GM19238 (cell line): ENCODE results near the gene RCOR1.
A peak's percentile ranks its signal among the peaks of the same experiment; 100 is the strongest.
"Not testable (repeated sequence)": the region's sequence is repeated elsewhere in the genome, so short reads cannot be mapped to it uniquely, and the experiment has no call there.

Experiments
- DNase-seq: peaks from one replicate; pipeline ENCODE4 v3.0.0; 2011; ENCODE audit warnings: low spot score; ENCODE audit not compliant: insufficient read length

RCOR1 gene

DNA sequence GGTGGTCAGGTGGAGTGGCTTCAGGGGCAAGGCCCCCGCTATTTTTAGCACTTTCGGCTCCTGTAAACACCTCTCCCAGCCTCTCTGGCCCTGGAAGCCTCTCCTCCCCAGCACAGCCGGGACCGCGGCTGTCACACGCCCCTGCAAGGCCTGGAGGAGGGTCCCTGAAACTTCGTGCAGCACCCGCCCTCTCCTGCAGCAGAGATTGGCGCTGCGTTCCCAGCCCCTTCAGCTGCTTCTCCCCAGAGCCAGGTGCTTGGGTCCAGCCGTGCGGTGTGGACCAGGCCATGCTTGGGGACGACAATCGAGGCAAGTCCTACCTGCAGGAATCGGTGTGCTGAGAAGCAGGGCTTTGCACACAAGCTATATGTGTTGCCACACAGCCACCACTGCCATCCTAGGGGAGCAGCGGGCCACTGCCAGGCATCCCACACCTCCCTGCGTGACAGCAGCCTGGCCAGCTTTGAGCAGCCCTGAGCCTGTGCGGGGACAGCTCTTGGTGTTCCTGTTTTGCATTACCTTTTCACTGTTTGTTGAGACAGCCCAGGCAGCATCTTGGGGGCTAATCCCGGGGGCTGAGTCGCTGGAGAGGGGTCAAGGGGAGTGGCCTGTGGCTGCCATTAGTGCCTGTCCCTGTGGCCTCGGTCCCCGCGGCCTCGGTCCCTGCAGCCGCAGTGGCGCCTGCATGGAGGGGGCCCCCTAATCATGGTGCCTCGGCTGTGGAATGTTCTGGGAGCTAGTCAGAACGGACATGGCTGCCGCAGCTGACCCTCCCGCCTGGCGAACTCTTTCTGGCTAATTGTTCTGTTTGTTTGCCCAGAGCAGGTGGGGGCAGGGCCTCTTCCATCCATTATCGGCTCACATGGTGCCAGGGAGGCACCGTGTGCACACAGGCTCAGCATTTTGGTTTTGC is 157.2 kb downstream of the RCOR1 start:
- DNase-seq, result no peak

DNA sequence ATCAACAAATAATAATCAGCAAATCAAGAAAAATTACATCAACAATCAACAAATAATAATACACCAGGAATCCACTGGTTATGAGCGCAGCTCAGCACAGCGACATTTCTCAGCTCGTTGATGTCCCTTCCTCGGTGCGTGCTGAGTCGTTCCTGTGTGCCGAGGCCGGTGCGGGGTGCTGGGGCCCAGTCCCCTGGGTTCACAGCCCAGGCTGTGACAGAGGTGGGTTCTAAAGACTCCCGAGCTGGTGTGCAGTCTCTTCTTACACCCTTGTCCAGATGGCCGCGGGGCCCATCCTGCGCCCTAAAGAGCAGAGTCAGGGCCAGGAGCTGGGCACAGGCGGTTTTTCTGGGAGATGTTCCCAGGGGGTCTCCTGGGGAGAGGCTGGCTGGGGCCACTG is 157.9 kb downstream of the RCOR1 start:
- DNase-seq, result no peak

DNA sequence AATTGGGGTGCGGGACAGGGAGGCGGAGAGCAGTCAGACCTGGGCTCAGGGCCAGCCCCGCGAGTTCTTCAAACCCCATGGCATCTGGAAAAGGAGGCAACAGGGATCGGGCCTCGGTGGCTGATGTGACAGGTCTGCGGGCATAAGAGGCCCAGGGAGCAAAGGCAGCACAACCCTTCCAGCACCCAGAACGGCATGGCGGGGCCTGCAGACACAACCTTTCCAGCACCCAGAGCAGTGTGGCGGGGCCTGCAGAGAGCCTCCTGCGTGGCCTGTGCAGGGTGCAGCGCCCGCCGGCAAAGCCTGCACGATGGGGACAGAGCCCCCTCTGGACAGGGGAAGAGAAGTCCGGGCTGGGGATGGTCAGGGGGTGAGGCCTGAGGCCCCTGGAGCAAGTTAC is 158.6 kb downstream of the RCOR1 start:
- DNase-seq, result no peak

DNA sequence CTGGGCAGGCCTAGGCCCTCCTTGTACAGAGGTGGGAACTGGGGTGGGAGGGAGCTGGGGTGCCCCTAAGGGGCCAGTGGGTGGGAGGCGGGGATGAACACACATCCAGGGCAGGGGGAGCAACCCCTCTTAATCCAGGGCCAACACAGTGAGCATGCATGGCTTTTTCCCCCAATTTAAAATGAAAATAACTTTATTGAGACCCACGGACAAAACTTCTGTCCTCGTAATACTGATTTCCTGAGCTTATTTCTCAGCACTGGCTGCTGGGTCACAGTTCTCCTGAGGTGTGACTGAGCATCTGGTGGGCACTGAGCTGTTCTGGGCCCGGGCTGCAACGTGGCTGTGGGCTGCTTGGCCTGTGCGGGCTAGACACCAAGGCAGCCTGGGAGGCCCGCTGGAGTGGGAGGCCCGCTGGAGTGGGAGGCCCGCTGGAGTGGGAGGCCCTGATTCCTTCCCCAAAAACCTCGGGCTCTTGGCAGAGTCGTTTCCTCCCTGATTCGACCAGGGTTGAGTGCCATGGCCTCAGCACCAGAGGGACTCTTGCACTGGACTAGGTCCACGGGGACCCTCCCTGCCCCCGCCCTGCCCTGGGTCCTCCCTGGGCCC is 159.9 kb downstream of the RCOR1 start:
- no peak for DNase-seq

DNA sequence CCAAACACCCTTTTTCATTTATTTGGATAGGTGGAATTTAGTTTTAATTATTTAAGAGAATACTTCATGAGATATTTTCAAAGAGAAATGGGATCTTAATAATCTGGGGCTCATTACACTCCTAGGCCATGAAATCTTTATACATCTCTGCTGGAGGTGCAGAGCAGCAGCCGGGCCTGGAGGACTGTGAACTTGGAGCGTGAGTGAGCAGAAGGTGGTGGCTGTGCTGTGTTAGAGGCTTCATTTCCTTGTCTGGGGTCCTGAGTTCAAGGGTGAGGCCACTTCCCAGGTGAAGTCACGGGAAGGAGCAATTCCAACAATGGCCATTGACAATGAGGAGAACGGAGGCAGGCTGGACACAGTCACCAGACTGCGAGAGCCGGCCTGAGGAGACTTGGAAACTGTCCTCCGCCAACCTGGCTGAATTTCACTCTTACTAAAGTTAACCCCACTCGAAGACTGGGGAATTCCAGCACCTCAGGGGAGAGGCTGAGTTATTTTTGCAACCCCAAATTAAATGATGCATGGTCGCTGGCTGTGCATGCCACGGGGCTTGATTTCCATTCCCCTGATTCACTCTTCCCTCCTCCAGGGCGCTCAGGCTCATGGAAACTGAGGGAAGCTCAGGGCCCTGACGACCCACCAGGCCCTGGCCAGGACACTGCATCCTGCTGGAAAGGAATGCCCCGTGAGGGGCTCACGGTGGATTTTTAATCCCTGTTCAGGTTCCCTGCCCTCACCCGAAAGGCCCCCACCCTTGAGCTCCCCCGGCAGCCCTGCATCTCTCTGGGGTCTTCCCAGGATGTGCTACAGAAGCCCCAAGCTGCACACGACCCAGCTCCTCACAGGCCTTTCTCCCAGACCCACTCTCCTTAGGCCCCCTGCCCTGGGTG is 162.2 kb downstream of the RCOR1 start:
- DNase-seq, result no peak

DNA sequence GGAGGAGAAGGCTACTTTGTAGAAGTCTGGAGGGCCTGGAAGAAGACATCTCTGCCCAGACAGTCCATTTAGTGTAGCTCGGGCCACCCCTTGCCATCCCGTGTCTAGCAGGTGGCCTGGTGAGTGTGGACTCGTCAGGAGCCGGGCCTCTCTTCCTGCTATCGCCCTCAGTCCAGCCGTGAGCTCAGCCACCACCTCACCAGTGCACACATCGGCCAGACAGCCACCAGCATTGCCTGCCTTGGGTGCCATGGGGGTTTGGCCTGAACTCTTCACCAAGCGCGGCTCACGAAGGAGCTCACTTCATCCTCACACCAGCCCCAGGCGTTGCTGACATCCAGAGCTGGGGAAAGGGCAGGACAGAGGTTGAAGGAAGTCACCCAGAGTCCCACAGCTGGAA is 165.2 kb downstream of the RCOR1 start:
- no peak for DNase-seq

DNA sequence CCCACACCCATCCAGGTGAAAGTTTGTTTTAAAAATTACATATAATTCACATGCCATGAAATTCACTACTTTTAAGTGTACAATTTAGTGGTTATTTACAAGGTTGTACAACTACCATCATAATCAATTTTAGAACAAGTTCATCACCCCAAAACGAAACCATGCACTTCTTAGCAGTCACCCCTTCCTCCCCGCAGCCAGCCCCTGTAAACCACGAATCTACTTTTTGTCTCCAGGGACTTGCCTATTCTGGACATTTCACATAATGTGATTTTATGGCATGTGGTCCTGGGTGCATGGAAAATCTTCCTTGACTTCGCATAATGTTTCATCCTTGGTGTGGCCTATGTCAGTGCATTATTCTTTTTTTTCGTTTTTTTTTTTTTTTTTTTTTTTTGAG is 165.6 kb downstream of the RCOR1 start:
- DNase-seq, result no peak

DNA sequence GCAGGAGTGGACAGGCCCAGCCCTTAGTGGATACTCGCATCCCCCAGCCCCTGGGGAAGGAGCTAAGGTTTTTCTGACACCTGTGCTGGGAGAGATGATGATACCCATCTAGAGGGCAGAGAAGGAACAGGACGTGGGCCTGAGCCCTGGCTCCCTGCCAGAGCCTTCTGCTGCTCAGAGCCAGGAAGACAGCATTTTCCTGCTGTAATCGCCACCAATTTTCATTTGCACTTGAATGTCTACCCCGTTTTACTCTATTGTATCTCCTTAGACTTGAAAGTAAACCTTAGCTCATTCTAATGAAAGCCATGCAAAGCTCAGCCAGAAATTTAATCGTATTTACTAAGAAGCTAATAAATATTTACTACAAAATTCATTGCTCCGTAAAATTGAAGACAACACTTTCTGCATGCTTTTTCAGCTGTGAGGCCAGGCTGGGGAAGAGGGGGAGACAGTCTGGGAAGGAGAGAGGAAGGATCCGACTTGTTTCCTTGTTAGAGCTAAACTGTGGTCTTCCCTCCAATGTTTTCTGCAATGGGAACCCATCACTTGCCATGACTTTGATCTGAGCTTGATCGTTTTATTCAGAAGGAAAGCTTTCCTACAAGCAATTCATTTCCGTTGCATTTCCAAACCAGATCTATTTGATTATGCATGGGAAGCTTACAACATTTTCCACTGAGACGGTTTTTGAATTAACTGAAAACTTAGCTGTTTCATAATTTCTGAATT is 167.2 kb downstream of the RCOR1 start:
- DNase-seq, result no peak

DNA sequence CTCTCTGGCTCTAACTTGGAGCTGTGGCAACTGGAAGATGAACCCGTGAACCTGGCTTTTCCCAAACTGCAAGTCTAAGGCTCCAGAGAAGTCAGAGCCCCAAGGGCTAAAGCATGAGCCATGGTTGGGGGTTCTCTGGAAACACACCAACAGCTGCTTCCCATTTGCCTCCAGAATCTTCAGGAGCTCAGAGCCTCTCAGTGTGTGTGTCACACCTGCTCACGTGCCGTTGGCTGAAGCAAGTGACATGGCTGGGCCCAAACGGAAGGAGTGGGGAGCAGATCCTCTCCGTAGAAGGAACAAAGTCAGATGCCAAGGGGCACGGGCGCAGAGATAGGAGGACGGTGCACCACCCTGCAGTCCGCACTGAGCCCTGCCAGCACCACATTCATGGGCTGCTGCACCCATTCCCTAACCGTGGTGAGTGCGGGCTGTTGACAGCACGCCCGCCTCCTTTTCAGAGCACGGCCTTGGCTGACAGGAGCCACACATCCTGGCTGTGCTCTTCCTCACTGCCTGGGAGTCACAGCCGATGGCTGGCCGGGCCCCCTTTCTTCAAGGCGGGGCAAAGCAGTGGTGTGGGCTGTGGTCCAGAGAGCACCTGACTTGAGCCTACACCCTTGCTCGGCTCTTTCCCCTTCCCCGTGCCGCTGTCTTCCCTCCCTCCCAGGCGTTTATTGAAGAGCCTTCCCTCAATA is 168.2 kb downstream of the RCOR1 start:
- DNase-seq, result no peak

DNA sequence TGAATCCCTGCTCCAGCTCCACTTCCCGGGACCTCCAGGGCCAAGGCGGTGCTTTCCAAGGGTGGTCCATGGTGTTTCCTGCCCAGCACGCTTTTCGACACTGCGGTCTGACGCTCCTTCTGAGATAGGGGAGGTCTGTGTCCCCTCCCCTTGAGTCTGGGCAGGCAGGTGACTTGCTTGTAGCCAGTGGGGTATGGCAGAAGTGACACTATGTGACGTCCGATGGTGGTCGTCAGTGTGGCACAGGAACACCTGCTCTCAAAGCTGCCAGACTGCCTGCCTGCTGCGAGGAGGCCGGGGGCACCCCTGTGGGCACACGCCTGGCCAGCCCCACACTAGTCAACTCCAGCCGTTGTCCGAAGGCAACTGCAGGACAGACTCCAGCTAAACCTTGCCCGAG is 168.8 kb downstream of the RCOR1 start:
- no peak for DNase-seq

DNA sequence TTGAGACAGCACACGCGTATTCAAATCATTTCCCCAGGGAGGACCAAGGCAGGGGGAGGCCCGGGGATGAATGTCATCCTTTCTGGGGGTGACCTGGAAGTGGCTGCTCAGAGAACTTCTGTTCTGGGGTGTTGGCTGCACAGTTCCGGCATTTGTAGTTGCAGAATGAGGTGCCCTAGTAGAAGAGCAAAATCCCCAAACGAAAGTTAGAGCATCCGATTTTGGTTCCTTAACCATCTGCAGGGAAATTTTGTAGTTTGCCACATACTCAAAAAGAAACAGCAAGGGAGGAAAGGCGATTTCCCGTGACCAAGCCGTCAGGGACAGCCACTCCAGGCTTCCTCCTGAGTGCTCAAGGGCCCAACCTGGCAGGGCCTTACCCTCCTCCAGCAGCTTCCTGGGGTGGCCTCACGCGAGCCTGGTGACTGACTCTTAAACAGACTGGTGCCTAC is 171.8 kb downstream of the RCOR1 start:
- peak; percentile 64 for DNase-seq

DNA sequence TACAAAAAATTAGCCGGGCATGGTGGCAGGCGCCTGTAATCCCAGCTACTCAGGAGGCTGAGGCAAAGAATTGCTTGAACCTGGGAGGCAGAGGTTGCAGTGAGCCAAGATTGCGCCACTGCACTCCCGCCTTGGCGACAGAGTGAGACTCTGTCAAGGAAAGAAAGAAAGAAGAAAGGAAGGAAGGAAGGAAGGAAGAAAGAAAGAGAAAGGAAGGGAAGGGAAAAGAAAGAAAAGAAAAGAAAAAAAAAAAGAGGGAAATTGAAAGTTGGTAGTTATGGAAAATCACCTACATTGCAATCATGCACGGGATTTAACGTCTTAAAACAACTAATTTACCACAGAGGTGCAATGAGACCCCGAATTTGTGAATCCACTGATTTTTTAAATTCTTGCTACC is 173.3 kb downstream of the RCOR1 start:
- DNase-seq, result not testable (repeated sequence)

DNA sequence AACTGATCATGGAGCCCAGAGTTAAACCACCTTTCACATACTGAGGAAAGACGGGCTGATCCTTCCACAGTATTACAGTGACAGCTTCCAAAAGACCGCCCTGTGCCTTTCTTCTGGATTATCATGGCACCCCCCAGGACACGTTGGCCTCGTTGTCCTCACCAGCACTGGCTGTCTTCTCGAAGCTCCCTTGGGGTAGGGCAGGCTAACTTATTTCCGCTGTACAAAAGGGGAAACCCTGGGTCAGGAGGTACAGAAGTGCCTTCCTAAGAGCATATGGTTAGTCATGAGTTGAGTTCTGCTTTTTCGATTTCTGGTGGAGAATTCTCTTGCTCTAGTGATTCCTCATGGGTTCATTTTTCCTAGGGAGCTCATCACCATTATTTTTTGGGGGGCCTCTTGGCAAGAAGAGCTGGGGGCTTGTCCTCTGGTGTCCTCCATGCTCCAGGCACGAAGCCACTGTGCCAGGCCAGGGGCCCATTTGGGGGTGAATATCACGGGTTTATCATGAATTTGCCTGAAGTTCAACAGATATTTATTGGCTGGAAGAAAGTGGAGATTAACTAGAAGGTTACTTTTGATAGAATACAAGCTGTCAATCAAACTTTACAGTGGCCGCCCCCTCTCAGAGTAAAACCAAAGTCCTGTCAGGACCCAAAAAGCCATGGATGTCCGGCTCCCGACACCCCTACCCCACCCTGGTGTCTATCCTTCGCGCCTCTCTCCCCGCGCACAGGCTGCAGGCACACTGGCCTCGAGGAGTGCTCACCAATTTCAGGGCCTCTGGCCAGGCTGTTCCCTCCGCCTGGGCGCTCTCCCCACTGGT is 176.0 kb downstream of the RCOR1 start:
- DNase-seq, result peak; percentile 61

DNA sequence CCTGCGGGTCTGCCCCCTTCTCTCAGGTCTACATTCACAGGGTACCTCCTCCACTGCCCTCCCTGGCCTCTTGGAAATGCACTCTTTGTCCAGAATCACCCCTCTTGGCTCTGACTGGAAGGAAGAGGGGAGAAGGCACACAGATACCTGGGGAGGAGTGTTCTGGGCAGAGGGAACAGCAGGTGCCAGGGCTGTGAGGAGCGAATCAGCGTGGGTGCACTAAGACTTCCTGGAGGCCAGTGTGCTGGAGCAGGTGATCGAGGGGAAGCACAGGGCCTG is 176.5 kb downstream of the RCOR1 start:
- no peak for DNase-seq

DNA sequence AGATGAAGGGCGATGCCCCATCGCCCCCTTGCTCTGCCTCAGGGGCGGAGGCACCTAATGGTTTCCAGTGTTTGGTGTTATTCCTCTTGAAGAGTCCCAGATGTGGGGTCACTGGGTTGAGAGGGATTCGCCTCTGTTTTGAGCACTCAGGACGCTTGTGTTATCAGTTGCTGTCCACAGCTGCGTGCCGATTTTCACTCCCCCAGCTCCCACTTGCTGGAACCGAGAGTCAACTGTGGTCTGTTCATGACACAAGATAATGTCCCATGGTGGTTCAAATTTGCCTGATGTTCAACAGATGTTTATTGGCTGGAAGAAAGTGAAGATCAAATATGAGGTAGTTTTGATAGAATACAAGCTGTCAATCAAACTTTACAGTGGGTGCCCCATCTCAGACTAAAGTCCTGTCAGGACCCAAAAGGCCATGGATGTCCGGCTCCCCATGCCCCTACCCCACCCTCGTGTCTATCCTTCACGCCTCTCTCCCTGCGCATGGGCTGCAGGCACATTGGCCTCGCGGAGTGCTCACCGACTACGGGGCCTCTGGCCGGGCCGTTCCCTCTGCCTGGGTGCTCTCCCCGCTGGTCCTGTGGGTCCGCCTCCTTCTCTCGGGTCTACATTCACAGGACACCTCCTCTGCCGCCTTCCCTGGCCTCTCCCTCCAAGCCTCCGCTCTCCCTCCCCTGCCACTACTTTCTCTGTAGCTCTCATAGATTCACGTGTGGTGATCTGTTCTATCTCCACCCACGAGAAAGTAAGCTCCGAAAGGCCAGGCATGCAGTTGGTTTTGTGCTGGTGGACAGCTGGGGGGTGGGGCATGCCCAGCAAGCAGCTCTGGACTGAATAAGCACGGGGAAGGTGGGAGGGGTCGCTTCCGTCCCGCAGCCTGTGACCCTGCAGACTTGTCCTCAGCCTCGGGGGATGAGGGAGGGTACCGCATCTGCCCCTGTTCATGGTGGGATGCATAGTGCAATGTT is 178.0 kb downstream of the RCOR1 start:
- no peak for DNase-seq

DNA sequence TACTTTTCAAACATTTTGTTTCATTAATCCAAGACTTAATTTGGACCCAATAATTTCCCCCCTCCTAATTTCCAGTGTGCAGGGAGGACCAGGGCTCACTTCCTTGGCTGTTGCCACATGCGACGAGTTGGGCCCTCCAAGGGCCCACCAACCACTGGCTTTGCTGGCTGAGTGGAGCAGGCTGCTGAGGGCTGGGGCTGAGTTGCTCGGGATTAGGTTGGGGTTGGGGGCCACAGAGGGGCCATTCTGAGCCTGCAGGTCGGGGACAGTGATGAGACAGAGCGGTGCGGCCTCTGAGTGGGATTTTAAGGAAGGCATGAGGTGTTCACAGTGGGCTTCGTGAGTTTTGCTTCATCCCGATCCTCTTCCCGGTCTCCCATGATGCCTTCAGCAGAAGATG is 178.7 kb downstream of the RCOR1 start:
- DNase-seq, result no peak

DNA sequence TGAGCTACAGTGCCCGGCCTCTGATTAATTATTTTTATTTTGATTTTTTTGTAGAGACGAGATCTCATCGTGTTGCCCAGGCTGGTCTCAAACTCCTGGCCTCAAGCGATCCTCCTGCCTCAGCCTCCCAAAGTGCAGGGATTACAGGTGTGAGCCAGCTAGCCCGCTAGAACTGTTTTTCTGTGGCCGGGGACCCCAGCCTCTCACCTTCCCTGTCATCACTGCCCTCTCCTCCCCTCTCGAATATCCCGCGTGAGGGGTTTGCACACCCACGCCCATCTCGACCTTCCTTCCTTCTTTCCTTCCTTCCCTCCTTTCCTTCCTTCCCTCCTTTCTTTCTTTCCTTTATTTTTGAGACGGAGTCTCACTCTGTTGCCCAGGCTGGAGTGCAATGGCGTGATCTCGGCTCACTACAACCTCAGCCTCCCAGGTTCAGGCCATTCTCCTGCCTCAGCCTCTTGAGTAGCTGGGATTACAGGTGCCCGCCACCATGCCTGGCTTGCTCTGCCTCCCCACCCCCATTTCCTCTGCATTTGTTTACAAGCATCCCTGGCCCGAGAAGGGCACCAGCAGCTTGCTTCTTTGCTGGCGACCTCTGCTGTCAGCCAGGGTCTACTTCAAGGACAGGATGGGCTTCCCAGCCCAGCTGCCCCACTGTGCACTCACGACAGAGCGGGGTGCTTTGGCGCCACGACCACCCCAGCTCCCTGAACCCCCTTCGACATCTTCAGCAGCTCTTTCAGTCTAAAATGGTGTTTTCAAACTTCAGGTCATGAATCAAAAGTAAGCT is 180.5 kb downstream of the RCOR1 start:
- no peak for DNase-seq
